GDM1 (cell line): ENCODE data around the gene STX4.

Experiments used
- DNase-seq: peaks from one replicate; lab custom pipeline; 2025; lab: John Stamatoyannopoulos, UW

Gene STX4

GRCh38 chr16:31064882-31065461 is 31.6 kb downstream of the STX4 start:
- DNase-seq, result no peak

GRCh38 chr16:31067342-31067741 is 34.0 kb downstream of the STX4 start:
- DNase-seq, result no peak

GRCh38 chr16:31071861-31072260 is 38.5 kb downstream of the STX4 start:
- no peak for DNase-seq

- no peak for DNase-seq
Measured at GRCh38 chr16:31072540-31073141, 39.3 kb downstream of the STX4 start.

GRCh38 chr16:31073142-31073969 is 40.0 kb downstream of the STX4 start:
- DNase-seq, result peak; percentile 84

GRCh38 chr16:31073970-31074813 is 40.8 kb downstream of the STX4 start, which contains the start of the genes ZNF646 and ZNF668:
TSS of gene ZNF646 (plus strand) at chr16:31074422. CDS start at chr16:31076325, 1,903 bp downstream.
TSS of gene ZNF668 (minus strand) at chr16:31074240. CDS start at chr16:31064459, 9,781 bp downstream.
- DNase-seq, result peak; percentile 99

- DNase-seq, result no peak
Measured at GRCh38 chr16:31074814-31075183, 41.4 kb downstream of the STX4 start.

GRCh38 chr16:31076319-31076718 is 43.0 kb downstream of the STX4 start:
- DNase-seq, result no peak

GRCh38 chr16:31077024-31077423 is 43.7 kb downstream of the STX4 start:
- DNase-seq, result no peak

- no peak for DNase-seq
Measured at GRCh38 chr16:31077592-31078396, 44.4 kb downstream of the STX4 start.

GRCh38 chr16:31078597-31079341 is 45.4 kb downstream of the STX4 start:
- no peak for DNase-seq

GRCh38 chr16:31079342-31079944 is 46.1 kb downstream of the STX4 start:
- peak; percentile 21 for DNase-seq

- DNase-seq, result no peak
Measured at GRCh38 chr16:31080035-31080629, 46.8 kb downstream of the STX4 start.

- DNase-seq, result no peak
Measured at GRCh38 chr16:31080756-31081419, 47.5 kb downstream of the STX4 start.

- DNase-seq, result no peak
Measured at GRCh38 chr16:31081428-31082351, 48.3 kb downstream of the STX4 start.

GRCh38 chr16:31082368-31083045 is 49.1 kb downstream of the STX4 start:
- DNase-seq, result no peak

- no peak for DNase-seq
Measured at GRCh38 chr16:31083081-31083480, 49.7 kb downstream of the STX4 start.
